Measurements from ENCODE around the gene GZMM.

Gene GZMM

DNA sequence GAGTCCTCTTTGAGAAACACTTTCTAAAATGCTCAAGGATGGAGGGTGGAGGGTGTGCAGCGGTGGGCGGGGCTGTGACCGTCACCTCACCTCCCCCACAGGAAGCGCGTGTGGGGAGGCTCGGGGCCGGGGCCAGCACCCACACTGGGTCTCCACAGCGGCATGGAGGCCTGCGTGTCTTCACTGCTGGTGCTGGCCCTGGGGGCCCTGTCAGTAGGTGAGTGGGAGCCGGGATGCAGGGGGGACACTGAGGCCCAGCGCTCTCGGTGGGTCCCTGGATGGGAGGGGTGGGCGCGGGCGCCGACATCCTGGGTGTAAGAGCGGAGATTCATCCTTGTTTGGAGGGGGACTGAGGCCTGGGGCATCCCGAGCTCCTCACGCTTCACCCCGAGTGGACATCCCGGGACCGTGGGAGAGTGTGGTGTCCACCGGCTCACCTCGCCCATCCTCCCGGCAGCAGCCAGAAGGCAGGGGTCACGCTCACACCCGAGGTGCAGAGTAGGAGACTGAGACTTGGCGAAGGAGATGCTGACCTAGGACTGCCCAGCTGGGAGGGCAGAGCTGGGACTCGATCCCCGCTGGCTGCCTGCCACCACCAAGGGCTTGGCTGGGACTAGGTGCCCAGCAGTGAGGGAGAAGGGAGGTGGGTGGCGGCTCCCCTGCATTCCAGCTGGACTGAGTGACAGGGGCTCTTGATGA is at the start of gene GZMM:
TSS of gene GZMM (plus strand) at position 144 of the 699 bp plus-strand sequence. CDS start at position 163, 19 bp downstream.
- no peak for DNase-seq (ENCODE audit: low spot score)

DNA sequence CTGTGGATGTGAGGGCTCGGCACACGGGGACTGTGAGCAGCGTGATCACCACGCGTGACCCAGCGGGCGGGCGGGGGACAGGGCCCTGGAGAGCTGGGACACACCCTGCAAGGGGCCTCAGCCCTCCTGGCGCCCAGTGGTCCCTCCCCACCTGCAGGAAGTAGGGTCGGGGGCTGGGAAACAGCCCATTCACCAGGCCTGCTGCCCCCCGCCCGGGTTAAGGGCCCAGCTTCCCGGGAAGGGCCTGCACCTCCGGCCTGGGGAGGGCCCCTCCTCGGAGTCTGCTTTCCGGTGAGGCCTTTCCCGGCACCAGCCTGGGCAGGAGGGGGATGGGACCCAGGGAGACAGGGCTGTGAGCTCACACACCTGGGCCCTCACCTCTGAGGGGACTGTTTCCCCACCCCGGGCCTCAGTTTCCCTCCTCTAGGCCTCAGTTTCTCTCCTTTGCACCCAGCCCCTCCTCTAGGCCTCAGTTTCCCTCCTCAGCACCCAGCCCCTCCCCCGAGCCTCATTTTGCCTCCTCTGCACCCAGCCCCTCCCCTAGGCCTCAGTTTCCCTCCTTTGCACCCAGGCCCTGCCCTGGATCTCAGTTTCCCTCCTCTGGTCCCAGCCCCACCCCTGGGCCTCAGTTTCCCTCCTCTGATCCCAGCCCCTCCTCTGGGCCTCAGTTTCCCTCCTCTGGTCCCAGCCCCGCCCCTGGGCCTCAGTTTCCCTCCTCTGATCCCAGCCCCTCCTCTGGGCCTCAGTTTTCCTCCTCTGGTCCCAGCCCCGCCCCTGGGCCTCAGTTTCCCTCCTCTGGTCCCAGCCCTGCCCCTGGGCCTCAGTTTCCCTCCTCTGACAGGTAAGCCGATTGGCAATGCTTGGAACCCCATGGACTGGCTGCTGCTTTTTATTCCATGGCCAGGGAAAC is 49.4 kb upstream of the GZMM start:
- no peak for DNase-seq (ENCODE audit: low spot score)

DNA sequence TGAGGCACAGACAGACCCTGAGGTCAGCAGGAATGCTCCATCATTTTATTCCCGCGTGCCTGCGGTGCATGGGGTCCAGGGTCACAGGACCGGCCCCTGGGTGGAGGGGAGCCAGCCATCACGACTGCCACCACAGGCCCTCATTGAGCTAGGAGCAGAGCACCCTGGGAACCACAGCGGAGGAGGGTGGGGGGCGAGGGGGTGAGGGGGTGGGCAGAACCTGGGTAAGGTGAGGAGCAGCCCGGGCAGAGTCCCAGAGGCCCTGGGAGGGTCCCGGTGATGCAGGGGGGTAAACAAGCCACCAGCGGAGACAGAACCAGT is 48.8 kb upstream of the GZMM start:
- DNase-seq (ENCODE audit: low spot score): no peak

DNA sequence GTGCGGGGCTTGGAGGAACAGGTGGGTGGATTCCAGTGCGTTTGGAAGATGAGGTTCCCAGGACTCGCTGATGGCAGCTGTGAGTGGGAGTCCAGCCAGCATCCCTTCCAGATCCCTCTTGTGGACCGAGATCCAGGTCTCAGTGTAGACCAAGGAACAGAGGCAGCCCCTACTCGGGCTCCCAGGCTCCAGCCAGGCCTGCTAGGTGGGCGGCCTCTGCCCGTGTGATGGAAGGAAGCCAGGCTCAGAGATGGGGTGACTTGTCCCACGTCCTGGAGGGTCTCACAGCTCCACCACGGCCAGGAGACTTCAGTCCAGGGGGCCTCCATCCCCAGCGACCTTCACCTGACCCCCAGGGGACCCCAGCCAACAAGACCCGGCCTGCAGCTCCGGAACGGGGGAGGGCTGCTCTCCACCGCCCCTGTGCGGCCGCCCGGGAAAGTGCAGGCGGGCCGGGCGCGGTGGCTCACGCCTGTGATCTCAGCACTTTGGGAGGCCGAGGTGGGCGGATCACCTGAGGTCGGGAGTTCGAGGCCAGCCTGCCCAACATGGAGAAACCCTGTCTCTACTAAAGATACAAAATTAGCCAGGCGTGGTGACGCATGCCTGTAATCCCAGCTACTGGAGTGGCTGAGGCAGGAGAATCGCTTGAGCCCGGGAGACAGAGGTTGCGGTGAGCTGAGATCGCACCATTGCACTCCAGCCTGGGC is 48.3 kb upstream of the GZMM start:
- DNase-seq (ENCODE audit: low spot score): no peak

DNA sequence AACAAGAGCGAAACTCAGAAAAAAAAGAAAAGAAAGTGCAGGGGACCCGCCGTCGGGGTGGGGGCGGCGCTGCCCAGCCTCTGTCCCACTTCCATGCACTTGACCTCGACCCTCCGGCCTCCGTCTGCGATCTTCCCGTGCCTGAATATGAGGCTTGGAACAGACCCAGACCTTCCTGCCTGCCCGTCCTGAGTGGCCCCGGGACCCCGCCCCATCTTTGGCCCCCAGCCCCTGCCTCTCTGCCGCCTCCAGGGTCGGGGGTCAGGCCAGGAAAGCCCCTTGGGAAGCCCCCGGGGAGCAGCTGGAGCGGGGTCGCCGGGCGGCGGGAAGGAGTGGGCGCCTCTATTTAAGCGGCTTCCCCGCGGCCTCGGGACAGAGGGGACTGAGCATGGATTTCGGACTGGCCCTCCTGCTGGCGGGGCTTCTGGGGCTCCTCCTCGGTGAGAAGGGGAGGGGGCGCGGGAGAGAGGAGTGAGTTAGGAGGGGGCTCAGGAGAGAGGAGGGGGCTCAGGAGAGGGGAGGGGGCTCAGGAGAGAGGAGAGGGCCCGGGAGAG is 47.7 kb upstream of the GZMM start, which contains the start of gene MADCAM1:
TSS of gene MADCAM1 (plus strand) at position 375 of the 554 bp plus-strand sequence. CDS start at position 389, 14 bp downstream.
- no peak for DNase-seq (ENCODE audit: low spot score)

DNA sequence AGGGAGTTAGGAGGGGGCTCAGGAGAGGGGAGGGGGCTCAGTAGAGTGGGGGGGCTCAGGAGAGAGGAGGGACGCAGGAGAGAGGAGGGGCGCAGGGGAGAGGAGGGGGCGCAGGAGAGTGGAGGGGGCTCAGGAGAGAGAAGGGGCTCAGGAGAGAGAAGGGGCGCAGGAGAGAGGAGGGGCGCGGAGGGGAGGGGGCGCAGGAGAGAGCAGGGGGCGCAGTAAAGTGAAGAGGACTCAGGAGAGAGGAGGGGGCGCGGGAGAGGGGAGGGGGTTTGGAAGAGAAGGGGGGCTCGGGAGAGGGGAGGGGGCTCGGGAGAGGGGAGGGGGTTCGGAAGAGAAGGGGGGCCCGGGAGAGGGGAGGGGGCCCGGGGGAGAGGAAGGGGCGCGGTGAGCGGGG is 46.9 kb upstream of the GZMM start:
- no peak for DNase-seq (ENCODE audit: low spot score)

DNA sequence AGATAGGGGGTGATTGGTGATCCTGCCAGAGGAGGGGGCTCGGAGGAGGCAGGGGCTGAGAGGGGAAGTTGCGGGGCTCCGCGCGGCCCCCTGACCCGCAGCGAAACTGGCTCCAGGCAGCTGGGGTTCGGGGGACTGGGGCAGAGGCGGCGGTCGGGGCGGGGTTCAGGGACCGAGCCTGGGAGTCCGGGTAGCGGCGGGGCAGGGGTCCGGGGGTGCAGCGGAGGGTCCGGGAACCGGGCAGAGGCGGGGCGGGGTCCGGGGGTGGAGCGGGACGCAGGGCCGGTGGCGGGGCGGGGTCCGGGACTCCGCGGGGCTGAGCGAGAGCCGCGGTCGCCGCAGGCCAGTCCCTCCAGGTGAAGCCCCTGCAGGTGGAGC is 46.4 kb upstream of the GZMM start:
- no peak for DNase-seq (ENCODE audit: low spot score)

DNA sequence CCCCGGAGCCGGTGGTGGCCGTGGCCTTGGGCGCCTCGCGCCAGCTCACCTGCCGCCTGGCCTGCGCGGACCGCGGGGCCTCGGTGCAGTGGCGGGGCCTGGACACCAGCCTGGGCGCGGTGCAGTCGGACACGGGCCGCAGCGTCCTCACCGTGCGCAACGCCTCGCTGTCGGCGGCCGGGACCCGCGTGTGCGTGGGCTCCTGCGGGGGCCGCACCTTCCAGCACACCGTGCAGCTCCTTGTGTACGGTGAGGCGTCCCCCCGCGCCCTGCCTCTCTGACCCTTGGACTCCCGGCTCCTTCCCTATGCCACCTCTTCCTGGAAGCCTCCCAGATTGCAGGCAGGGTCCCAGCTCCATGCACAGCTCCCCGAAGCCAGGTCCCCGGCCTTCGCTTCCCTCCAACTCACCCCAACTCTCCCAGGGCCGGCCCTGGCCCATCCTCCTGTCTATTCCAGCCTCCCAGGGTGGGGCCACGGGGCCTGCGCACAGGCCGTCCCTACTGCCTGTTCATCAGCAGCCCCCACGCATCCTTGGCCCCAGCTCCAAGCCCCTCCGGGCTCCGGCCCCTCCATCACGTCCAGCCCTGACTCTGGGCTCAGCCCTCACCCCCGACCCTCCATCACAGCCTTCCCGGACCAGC is 45.9 kb upstream of the GZMM start:
- no peak for DNase-seq (ENCODE audit: low spot score)

DNA sequence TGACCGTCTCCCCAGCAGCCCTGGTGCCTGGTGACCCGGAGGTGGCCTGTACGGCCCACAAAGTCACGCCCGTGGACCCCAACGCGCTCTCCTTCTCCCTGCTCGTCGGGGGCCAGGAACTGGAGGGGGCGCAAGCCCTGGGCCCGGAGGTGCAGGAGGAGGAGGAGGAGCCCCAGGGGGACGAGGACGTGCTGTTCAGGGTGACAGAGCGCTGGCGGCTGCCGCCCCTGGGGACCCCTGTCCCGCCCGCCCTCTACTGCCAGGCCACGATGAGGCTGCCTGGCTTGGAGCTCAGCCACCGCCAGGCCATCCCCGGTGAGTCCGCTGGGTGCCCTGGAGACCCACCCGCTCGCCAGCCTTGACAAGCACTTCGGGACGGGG is 45.4 kb upstream of the GZMM start:
- no peak for DNase-seq (ENCODE audit: low spot score)

DNA sequence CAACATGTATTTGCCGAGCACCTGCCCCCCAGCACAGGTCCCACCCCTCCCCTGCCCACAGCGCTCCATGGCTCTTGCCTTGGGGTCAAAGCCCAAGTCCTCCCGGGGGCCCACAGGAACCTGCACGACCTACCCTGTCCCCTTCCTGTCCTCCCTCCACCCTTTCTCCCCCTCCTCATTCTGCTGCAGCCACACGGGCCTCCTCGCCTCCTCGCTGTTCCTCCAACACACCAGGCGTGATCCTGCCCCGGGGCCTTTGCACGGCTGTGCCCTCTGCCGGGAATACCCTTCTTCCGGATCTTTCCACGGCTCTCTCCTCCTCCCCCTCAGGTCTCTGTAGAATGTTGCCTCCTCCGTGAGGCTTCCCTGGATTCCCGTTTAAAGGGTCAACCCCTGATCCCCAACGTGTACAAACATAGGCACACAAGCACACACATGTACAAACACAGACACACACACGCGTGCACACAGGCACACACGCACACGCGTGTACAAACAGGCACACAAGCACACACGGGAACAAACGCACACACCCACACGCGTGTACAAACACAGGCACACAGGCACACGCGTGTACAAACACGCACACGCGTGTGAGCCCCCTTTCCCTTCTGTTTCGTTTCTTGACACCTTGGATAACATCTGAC is 44.8 kb upstream of the GZMM start:
- DNase-seq (ENCODE audit: low spot score): no peak

DNA sequence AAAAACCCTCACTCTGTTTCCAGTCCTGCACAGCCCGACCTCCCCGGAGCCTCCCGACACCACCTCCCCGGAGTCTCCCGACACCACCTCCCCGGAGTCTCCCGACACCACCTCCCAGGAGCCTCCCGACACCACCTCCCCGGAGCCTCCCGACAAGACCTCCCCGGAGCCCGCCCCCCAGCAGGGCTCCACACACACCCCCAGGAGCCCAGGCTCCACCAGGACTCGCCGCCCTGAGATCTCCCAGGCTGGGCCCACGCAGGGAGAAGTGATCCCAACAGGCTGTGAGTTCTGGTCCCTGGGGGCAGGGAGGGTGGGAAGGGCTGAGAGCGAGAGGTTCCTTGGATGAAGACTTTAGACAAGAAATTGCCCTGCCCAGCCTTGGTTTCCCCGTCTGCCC is 42.2 kb upstream of the GZMM start:
- no peak for DNase-seq (ENCODE audit: low spot score)

DNA sequence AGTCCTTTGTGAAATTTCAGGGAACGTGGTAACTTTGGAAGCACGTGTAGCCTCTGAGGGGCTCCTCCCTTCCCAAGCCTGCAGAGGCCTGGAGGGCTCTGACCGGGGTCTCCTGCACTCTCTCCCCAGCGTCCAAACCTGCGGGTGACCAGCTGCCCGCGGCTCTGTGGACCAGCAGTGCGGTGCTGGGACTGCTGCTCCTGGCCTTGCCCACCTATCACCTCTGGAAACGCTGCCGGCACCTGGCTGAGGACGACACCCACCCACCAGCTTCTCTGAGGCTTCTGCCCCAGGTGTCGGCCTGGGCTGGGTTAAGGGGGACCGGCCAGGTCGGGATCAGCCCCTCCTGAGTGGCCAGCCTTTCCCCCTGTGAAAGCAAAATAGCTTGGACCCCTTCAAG is 39.2 kb upstream of the GZMM start:
- DNase-seq (ENCODE audit: low spot score): no peak

DNA sequence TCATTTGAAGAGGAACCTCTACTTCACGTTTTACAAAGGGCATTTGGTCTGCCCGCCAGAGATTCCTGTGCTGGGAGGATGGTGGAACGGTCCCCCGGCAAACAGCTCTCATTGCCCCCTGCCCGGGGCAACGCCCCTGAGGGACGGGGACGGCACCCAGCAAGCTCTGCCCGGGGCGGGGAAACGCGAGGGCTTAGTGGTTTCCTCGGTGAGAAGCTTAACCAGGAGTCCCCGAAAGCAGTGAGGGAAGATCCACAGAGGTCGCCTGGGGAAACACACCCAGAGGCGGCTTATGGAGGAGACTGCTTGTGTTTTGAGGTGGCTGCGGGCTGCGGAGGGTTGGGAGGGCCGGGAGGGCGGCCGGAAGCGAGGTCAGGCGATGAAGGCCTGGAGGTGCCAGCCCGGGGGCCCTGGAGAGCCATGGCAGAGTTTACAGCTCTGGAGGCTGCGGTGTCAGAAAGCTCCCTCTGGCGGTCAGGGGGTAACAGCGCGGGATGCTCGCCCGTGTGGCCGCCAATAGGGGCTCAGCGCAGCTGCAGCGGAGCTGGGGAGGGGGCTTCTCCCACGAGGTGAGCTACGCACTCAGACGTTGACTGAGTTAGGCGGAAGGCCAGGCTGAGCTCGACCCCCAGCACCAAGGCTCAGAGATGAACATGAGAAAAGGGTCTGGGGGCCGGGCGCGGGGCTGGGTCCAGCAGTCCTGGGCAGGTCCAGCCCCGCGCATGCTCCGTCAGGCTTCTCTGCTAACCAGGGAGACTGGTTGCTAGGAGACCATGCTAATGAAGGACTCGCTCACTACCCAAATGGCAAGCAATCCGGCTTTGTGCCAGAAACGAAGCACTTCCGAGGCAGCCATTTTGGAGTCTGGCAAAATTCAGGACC is 37.2 kb upstream of the GZMM start:
- peak; percentile 100 for DNase-seq (ENCODE audit: low spot score)

DNA sequence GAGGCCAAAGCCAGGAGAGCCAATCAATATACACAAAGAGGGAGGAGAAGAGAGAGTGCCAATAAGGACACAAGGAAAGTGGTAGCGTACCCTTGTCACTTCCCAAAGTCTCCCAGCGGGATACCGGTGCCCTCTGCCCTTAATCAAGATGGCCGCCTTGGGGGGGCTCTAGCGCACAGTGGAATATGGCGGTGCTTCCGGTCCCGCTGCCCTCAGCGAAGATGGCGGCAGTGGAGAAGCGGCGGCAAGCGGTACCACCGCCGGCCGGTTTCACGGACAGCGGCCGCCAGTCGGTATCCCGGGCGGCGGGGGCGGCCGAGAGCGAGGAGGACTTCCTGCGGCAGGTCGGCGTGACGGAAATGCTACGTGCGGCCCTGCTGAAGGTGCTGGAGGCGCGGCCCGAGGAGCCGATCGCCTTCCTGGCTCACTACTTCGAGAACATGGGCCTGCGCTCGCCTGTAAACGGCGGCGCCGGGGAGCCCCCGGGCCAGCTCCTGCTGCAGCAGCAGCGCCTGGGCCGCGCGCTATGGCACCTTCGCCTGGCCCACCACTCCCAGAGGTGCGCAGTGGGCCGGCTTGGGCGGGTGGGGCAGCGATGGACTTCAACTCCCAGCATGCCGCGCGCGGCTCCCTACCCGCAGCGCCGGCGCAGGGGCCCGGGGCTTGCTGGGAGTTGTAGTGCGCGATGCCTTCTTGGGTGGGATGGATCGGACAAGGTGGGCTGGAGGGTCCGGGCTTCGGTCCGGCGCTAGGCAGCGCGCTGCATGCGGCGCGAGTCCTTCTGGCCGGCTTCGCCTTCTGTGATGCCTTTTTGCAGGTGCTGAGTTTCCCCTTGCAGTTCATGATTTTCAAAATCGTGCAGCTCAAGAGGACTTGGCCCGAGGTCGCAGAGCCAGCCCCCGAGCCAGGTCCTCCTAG is 36.3 kb upstream of the GZMM start, which contains the start of gene TPGS1:
TSS of gene TPGS1 (plus strand) at position 212 of the 918 bp plus-strand sequence. CDS start at position 222, 10 bp downstream.
- peak; percentile 65 for DNase-seq (ENCODE audit: low spot score)

DNA sequence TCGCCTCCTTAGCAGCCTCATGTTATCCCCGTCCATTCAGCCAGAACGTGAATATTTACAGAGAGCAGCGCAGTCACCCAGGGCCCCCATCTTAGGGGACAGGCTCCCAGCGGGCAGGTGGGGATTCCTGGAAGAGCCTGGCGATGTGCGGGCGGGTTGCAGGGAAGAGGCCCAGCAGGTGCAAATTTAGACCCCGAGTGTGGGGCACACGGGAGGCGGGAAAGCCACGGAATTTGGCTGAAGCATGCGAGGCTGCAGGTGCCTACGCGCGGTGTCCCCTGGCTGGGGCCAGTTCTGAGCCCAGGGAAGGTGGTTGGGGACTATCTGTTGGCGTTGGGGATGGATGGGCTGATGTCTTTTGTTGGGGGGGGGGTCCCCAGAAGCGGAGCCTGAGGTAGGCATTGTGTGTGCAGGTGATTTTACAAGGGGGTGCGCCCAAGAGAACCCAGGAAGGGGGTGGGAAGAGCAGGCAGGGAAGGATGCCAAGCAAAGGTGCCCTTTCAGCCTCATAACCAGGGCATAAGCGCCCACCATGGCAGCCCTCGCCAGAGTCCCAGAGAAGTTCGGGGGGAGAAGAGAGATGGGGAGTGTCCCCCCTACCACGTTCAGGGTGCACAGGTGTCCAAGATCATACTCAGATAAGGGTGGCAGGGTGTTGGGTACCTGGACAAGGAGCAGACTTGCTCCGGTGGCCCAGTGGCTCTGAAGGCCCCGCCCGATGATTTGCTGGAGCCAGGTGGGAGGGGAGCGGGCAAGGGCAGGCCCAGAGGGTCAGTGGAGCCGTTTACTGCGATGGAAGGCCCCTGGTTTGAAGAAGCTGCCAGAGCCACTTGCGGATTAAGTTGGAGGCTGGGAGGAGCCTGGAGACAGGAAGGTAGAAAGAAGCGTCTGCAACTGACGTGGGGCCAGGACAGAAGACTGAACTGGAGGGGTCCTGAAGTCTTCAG is 35.4 kb upstream of the GZMM start:
- no peak for DNase-seq (ENCODE audit: low spot score)

DNA sequence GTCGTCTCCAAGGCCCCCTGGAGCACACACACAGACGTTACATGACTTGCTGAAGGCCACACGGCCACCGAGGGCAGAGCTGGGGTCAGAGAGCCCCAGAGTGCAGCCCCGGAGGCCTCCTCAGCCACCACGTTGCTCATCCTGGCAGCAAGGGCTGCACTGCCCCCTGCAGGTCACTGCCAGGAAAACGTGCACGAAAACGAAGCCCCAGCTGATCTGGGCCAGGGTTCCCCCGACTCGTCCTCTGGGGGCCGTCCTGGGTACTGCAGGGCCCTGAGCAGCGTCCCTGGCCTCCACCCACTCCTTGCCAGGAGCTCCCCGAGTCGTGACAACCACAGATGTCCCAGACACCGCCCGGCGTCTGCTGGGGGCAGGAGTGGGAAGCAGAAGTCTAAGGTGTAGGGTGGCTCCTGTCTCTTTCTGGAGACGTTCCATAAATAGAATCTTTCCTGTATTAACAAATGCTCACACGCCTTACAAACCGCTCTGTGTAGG is 33.2 kb upstream of the GZMM start:
- DNase-seq (ENCODE audit: low spot score): peak; percentile 85

DNA sequence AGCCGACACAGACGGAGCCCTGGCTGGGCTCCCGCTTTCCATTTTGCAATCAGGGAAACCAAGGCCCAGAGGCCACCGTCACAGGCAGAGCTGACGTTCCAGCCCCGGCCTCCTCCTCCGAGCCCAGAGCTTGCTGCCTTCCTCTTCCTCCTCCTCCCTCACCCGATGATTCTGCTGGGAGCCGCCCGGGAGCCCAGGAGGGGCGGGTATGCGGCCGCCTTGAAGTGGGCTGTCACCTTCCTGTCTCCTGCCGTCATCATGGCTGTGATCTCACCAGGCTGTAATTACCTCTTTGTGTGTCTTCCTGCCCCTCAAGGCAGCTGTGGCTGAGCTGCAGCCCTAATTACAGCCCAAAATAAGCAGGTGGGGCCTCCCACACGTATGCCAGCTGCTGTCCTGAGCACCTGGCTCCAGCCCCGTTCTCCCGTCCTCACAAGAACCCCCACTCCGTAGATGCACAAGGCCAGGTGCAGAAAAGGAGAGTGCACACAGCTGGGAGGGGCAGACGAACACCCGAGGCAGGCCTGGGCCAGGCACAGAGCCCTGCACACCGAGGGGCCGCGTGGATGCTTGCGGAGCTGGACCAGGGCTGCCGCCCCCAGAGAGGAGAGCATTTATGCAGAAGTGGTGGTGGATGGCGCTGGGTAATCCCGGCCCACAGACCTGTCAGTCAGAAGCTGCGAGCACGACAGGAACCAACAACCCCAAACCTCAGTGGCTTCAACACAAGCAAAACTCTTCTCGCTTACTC is 32.6 kb upstream of the GZMM start:
- peak; percentile 85 for DNase-seq (ENCODE audit: low spot score)
